Small intestine (tissue), 7 donors: Measurements from ENCODE around the gene INSC. TPM values are rescaled to one million over a fixed set of nuclear protein-coding genes. Genes with fewer than 3 reads are reported as not detected.
A peak's percentile ranks its signal among the peaks of the same experiment; 100 is the strongest.

ENCODE experiments used
- DNase-seq, 2 donors: peaks; one replicate each; pipeline versions ENCODE4 v3.0.0 to v3.0.0-alpha.2; 2013
- FAIRE-seq: peaks from 2 replicates; lab custom pipeline; 2012; peaks lifted over from hg19 to GRCh38; lab: Jason Lieb, UNC
- H3K27ac ChIP-seq, 3 donors: one replicate each; pipeline ENCODE4 v1.5.1; 2013; ENCODE audit warnings: low read length in 2 of 3, mild to moderate bottlenecking in 2 of 3, control low read depth in 1 of 3, inconsistent platforms in 1 of 3, low read depth in 1 of 3, moderate library complexity in 1 of 3
- H3K27me3 ChIP-seq, 3 donors: one replicate each; pipeline ENCODE4 v1.6.1; 2013; ENCODE audit warnings: low read length in 3 of 3, inconsistent platforms in 1 of 3; ENCODE audit not compliant: control insufficient read depth in 3 of 3, insufficient read depth in 3 of 3
- H3K36me3 ChIP-seq, 3 donors: one replicate each; pipeline ENCODE4 v1.6.1; 2013; ENCODE audit warnings: low read length in 3 of 3, inconsistent platforms in 1 of 3, low read depth in 1 of 3, mild to moderate bottlenecking in 1 of 3, moderate library complexity in 1 of 3; ENCODE audit not compliant: control insufficient read depth in 3 of 3, insufficient read depth in 2 of 3
- H3K4me1 ChIP-seq, 3 donors: one replicate each; pipeline ENCODE4 v1.6.1; 2013; ENCODE audit warnings: low read length in 2 of 3, inconsistent platforms in 1 of 3, low read depth in 1 of 3, mild to moderate bottlenecking in 1 of 3, moderate library complexity in 1 of 3; ENCODE audit not compliant: control insufficient read depth in 3 of 3, insufficient read depth in 2 of 3
- H3K4me3 ChIP-seq, 3 donors: one replicate each; pipeline ENCODE4 v1.5.1; 2013; ENCODE audit warnings: low read length in 3 of 3, control low read depth in 1 of 3, inconsistent platforms in 1 of 3, low read depth in 1 of 3, mild to moderate bottlenecking in 1 of 3, moderate library complexity in 1 of 3
- H3K9me3 ChIP-seq, 2 donors: one replicate each; pipeline ENCODE4 v1.6.1; 2013; ENCODE audit warnings: low read depth in 1 of 2, low read length in 1 of 2; ENCODE audit not compliant: control insufficient read depth in 2 of 2, insufficient read depth in 1 of 2
- WGBS, 3 donors: extraction: QIAGEN DNeasy Blood & Tissue Kit; methylation state at CpG; one replicate each; pipeline ENCODE4 v1.1.7; 2013; 5-methylcytosine and 5-hydroxymethylcytosine counted together
- polyA plus RNA-seq, 4 donors: library from polyadenylated mRNA; stranded (reverse) in 3 of 4; unstranded in 1 of 4; fragments of 200-250 nt in 3 of 4; fragments of 120-200 nt in 1 of 4; gene quantifications; one replicate each; pipeline versions ENCODE4 v1.2.1 to v1.2.3, GENCODE V29; 2013
- donor health status: healthy with polysubstance abuse.
- donor health status: control.
- donor health status: control.
- donor health status: Bipolar disorder and iron deficiency.
- donor health status: healthy.

Gene INSC
- polyA plus RNA-seq, 4 donors, result 1.4 to 3.8 (median 1.9) TPM; not detected in 1

DNA sequence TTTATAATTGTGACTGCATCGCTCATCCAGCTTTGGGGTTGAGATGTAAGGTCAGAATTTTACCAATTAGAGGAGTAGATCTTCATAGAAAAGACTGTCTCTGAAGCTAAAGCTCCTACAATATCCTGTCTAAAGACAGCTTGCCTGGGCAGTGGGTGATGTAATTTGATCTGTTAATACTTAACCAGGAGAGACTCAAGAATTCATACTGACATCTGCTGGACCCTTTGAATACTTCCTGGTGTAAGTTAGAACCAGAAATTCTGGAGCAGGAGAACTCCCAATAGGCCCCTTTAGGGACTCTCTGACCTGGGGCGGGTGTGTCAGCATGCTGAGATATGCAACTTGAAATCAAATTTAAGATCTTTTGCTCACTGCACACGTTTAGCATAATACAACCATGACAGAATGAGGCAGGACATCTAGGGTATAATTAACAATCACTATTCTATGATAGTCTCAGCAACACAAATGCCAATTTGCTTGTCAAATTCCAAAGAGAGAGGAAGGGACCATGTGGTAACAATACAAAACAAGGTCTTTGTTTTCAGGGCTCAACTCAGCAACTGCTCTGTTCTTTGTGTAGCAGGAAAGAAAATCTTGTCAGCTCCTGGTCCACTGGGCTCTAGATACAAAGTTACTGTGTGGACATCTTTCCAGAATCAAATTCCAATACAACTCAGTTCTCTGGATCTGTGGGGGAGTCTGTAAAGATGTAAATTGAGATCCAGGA, 143.9 kb downstream of the INSC start:
- FAIRE-seq, result no peak

DNA sequence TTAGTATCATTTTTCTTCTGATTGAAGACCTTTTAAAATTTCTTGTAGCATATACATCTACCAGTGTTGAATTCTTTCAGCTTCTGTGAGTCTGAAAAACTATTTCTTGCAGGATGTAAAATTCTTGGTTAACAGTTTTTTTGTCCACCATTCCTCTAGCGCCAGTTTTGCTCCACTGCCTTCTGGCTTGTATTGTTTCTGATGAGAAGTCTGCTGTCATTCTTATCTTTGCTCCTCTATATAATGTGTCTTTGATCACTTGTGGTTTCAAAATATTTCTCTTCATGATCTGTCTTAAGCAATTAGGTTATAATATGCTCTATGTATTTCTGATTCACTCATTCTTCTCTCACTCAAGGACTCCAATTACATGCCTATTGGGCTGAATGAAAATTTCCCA, 152.3 kb downstream of the INSC start:
- Histone ChIP-seq H3K4me1 (no peaks in the 10 kb centered on the region), H3K27me3 (peaks cover 0 to 1% (median 0%) of the 10 kb centered on the region in 3 donors), H3K4me3 (no peak overlapping the region), H3K27ac (no peak overlapping the region), H3K36me3 (no peaks in the 10 kb centered on the region), H3K9me3 (peaks cover 2% of the 10 kb centered on the region in 2 donors)
- DNase-seq (no peak), FAIRE-seq (no peak)
- WGBS, 3 donors, result 94 to 97% (median 96%) methylated on average over 1 of the region's 1 CpG

More for the DNA sequence above, 143.9 kb downstream of the INSC start:
- H3K36me3 ChIP-seq, result no peaks in the 10 kb centered on the region
- no peaks in the 10 kb centered on the region for H3K9me3 ChIP-seq
- WGBS, 3 donors, result 13 to 44% (median 22%) methylated on average over 3 of the region's 3 CpGs
- no peak overlapping the region for H3K27ac ChIP-seq
- peaks cover 0 to 4% (median 0%) of the 10 kb centered on the region in 3 donors for H3K4me1 ChIP-seq
- no peak overlapping the region for H3K4me3 ChIP-seq
- peak; percentile 73 to 75 for DNase-seq
- no peaks in the 10 kb centered on the region for H3K27me3 ChIP-seq

DNA sequence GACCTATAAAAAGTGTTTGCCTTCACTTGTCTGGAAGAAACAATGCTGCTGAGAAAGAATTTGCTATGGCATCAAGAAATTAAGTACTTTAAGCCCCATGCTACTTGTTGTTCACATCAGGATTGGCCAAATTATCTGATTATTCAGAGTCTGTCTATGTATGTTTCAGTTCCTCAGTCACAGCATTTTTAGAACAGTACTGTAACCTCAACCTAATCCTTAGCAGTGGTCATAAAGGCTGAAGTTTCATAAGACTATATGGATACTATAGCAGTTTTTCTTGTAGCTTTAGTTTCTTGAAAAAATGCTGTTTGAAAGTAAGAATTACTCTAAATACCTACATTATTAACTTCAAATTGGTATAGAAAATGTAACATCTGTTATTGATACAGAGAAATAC, 153.9 kb downstream of the INSC start:
- FAIRE-seq (no peak), DNase-seq (no peak)
- H3K9me3 ChIP-seq, result peaks cover 2% of the 10 kb centered on the region in 2 donors
- no peak overlapping the region for H3K4me3 ChIP-seq
- no peaks in the 10 kb centered on the region for H3K36me3 ChIP-seq
- peaks cover 0 to 1% (median 0%) of the 10 kb centered on the region in 3 donors for H3K27me3 ChIP-seq
- H3K4me1 ChIP-seq, result no peaks in the 10 kb centered on the region
- no peak overlapping the region for H3K27ac ChIP-seq

DNA sequence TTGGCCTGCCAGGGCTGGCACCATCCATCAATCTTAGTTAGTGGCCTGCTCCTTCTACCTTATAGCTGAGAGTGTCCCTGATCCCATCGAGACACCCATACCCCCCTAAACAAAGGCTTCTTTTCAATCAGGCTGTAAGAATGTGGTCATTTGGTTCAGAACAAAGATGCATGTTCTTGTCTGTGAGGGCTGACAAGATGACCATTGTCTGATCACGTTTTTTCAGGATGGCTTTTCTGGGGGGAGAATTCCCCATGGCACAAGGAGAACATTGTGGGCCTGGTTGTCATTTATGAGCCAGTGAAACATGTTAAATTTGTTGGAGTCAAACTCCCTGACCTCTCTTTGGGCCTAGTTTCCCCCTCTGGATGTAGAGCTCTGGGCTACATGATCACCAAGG, 160.4 kb downstream of the INSC start:
- WGBS, 3 donors, result 60 to 64% (median 60%) methylated on average over 2 of the region's 2 CpGs
- no peak for FAIRE-seq
- H3K4me1 ChIP-seq, result no peaks in the 10 kb centered on the region

DNA sequence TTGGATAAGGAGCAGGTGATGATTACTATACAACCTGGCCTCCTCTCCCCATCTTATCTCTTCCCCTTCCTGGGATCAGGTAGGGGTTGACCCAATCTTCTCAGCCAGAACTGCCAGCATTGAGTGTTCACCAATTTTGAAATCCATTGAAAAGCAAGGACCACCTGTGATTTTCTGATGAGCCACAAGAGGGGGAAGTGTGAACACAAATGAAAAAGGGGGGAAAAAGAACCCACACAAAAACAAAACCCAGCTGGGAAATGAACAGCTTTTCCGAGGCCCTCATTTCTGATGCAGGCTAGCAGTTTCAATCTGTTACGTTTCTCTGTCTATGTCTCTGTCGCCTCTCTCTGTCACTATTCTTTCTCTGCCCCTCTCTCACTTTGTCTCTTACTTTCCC, 161.9 kb downstream of the INSC start:
- no peaks in the 10 kb centered on the region for H3K9me3 ChIP-seq
- 39 to 61% (median 58%) methylated on average over 3 of the region's 3 CpGs for WGBS, 3 donors
- peaks cover 0 to 7% (median 0%) of the 10 kb centered on the region in 3 donors for H3K27me3 ChIP-seq
- peak in 1 of 2 donors; percentile 8 for DNase-seq
- no peak overlapping the region for H3K27ac ChIP-seq
- H3K36me3 ChIP-seq, result no peaks in the 10 kb centered on the region
- FAIRE-seq, result no peak
- no peaks in the 10 kb centered on the region for H3K4me1 ChIP-seq
- H3K4me3 ChIP-seq, result no peak overlapping the region

More for the DNA sequence above, 160.4 kb downstream of the INSC start:
- H3K27me3 ChIP-seq, result peaks cover 0 to 3% (median 0%) of the 10 kb centered on the region in 3 donors
- no peak overlapping the region for H3K27ac ChIP-seq
- no peak overlapping the region for H3K4me3 ChIP-seq
- no peaks in the 10 kb centered on the region for H3K9me3 ChIP-seq
- no peaks in the 10 kb centered on the region for H3K36me3 ChIP-seq
- no peak for DNase-seq

DNA sequence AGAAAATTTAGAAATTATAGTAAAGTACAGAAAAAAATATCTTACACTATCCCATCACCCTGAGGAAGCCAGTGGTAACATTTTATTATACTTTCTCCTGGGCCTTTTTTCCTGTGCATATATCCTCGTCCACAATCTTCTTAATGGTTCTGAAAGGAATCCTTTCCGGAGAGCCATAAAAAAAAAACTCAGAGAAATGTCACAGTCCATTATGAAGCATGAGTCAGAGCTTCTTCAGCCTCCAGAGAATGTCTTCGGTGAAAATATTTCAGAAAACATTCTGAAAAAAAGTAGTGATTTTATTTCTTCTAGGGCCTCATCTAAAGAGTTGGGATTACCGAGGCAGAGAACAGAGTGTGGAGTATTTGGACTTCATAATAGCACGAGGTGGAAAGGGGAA, 163.4 kb downstream of the INSC start:
- Histone ChIP-seq H3K27me3 (peaks cover 0 to 10% (median 0%) of the 10 kb centered on the region in 3 donors), H3K4me3 (no peak overlapping the region), H3K4me1 (no peaks in the 10 kb centered on the region), H3K27ac (no peak overlapping the region), H3K9me3 (no peaks in the 10 kb centered on the region), H3K36me3 (no peaks in the 10 kb centered on the region)
- FAIRE-seq (no peak), DNase-seq (peak in 1 of 2 donors; percentile 25)
- WGBS, 3 donors, result 54 to 64% (median 62%) methylated on average over 5 of the region's 5 CpGs

DNA sequence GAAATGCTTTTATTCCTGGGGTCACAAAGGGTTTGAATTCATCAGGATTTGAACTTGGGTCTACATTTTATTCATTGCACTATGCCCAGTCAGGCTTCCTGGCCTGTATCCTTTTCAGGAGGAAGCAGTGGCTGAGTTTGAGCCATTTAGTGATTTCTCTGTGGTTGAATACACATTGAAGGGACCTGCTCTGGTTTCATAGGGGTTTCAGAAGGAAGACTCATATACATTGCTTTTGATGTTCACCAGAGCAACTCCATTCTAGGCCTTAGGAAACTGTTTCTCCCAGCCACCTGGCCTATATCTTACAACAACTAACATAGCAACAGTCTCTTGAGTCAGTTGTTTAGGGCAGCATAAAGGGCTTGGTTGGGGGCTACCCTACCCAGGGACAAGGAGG, 165.7 kb downstream of the INSC start:
- H3K4me3 ChIP-seq, result no peak overlapping the region
- no peak overlapping the region for H3K27ac ChIP-seq
- H3K9me3 ChIP-seq, result no peaks in the 10 kb centered on the region
- no peaks in the 10 kb centered on the region for H3K4me1 ChIP-seq
- peaks cover 0 to 10% (median 0%) of the 10 kb centered on the region in 3 donors for H3K27me3 ChIP-seq
- DNase-seq, result no peak
- FAIRE-seq, result no peak
- no peaks in the 10 kb centered on the region for H3K36me3 ChIP-seq

DNA sequence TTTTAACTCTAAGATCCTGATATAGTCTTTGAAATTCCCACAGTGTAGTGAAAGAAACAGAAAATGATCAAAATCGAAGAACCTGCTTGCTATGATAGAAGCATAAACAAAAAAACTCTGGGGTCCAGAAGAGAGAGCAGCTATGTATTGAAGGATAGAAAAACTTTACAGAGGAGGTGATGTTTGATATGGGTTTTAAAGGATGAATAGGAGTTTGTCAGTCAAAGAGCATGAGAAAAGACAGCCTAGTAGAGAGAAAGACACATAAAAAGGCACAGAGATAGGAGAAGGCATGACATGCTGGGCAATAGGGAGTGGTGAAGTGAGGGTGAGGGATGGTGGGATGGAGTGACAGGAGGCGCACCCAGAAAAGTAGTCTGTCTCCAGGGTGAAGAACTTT, 168.0 kb downstream of the INSC start:
- Histone ChIP-seq H3K27me3 (peaks cover 0 to 10% (median 0%) of the 10 kb centered on the region in 3 donors), H3K36me3 (no peaks in the 10 kb centered on the region), H3K4me1 (no peaks in the 10 kb centered on the region), H3K9me3 (no peaks in the 10 kb centered on the region), H3K4me3 (no peak overlapping the region), H3K27ac (no peak overlapping the region)
- FAIRE-seq (no peak), DNase-seq (no peak)
- 79 to 88% (median 82%) methylated on average over 2 of the region's 2 CpGs for WGBS, 3 donors

DNA sequence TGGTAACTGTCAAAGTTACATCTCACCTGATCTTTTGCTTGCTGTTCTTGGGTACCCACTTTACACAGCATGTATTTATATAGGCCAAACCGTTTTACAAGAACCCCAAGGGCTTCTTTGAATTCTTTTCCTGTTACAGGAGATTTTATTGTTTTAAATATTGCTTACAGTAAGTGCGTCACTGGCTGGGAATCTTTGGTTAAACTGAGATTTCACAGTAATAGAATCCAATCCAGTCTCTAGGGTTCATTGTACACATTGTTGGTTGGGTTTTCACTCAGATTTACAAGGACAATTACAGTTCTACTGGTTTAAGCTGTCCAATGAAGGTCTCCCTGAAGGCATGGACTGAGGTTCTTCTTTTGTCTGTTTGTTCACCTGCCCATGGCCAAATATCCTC, 171.7 kb downstream of the INSC start:
- no peaks in the 10 kb centered on the region for H3K4me1 ChIP-seq
- 54 to 66% (median 55%) methylated on average over 2 of the region's 2 CpGs for WGBS, 3 donors
- DNase-seq (no peak), FAIRE-seq (no peak)
- no peaks in the 10 kb centered on the region for H3K9me3 ChIP-seq
- no peak overlapping the region for H3K4me3 ChIP-seq
- H3K36me3 ChIP-seq, result no peaks in the 10 kb centered on the region
- no peak overlapping the region for H3K27ac ChIP-seq
- H3K27me3 ChIP-seq, result peaks cover 0 to 4% (median 0%) of the 10 kb centered on the region in 3 donors
